GM10248 (cell line): Measurements from ENCODE around the gene LYPD1.

Experiments
- CTCF ChIA-PET: fragments of 300-600 bp; sonication (Branson Sonifier 250); formaldehyde crosslinking; extraction: SDS; loops from one replicate; lab custom pipeline; 2021; ENCODE audit warnings: antibody characterized with exemption; lab: Yijun Ruan, JAX
- POLR2A ChIA-PET: fragments of 350-650 bp; sonication (Branson Sonifier 250); formaldehyde crosslinking; extraction: SDS; loops from one replicate; lab custom pipeline; 2020; ENCODE audit warnings: antibody characterized with exemption; lab: Yijun Ruan, JAX
- DNase-seq: peaks from one replicate; pipeline ENCODE4 v3.0.0; 2012; ENCODE audit errors: extremely low spot score
- TF ChIP-seq, protein P1 (sequence below): IDR thresholded peaks from 2 replicates; pipeline ENCODE4 v1.5.1; 2012; ENCODE audit warnings: mild to moderate bottlenecking, low read depth; ENCODE audit errors: extremely low read depth, missing control alignments, control extremely low read depth

The LYPD1 gene

DNA sequence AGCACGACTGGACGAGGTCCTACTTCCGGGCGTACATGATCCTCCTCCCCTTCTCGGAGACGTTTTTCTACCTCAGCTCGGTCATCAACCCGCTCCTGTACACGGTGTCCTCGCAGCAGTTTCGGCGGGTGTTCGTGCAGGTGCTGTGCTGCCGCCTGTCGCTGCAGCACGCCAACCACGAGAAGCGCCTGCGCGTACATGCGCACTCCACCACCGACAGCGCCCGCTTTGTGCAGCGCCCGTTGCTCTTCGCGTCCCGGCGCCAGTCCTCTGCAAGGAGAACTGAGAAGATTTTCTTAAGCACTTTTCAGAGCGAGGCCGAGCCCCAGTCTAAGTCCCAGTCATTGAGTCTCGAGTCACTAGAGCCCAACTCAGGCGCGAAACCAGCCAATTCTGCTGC is 24.8 kb downstream of the LYPD1 start:
- TF ChIP-seq, protein P1, sequence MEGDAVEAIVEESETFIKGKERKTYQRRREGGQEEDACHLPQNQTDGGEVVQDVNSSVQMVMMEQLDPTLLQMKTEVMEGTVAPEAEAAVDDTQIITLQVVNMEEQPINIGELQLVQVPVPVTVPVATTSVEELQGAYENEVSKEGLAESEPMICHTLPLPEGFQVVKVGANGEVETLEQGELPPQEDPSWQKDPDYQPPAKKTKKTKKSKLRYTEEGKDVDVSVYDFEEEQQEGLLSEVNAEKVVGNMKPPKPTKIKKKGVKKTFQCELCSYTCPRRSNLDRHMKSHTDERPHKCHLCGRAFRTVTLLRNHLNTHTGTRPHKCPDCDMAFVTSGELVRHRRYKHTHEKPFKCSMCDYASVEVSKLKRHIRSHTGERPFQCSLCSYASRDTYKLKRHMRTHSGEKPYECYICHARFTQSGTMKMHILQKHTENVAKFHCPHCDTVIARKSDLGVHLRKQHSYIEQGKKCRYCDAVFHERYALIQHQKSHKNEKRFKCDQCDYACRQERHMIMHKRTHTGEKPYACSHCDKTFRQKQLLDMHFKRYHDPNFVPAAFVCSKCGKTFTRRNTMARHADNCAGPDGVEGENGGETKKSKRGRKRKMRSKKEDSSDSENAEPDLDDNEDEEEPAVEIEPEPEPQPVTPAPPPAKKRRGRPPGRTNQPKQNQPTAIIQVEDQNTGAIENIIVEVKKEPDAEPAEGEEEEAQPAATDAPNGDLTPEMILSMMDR: no peak
- CTCF ChIA-PET: interaction anchor here (2.1 kb wide), 1 partner anchor 8 kb away, joined by 7 read pairs; no protein-coding TSS in a partner anchor
- POLR2A ChIA-PET: no interaction called here
- DNase-seq: no peak

DNA sequence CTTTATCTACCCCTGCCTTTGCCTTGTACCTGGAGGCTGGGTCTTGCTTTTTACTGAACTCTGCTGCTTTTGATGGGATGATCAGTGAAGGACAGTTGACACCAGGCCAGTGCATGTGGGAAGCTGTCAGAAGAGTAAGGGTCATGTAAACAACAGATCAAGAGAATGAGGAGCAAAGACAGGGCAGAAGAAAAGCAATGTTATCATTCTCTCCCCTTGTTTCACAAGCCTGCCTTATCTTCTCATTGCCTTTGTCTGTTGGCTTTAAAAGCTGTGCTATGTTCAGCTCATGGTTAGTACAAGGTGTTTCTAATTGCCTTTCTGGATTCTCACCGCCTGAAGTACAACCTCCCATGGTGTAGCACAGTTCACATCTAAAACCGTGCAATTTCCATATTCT is 27.6 kb downstream of the LYPD1 start:
- TF ChIP-seq, protein P1: no peak
- ChIA-PET CTCF (no interaction called here), POLR2A (no interaction called here)
- no peak for DNase-seq

DNA sequence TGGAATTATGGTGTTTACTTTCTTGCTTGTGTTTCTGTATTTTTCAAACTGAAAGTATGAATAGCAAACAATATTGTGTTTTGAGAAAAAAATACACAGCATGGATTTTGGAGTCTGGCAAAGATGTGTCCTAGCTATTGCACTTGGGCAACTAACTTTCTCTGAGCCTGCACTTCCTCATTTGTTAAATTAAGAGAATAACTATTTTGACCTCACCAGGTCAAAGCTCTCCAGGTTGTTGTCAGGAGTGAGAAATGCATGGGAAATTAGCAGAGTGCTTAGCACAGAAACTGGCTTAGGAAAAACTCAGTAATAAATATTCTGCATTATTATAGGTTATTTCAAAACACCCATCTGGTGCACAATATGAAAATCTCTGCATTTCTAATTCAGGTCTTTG is 28.2 kb downstream of the LYPD1 start:
- ChIA-PET CTCF (no interaction called here), POLR2A (no interaction called here)
- TF ChIP-seq, protein P1: no peak
- no peak for DNase-seq

DNA sequence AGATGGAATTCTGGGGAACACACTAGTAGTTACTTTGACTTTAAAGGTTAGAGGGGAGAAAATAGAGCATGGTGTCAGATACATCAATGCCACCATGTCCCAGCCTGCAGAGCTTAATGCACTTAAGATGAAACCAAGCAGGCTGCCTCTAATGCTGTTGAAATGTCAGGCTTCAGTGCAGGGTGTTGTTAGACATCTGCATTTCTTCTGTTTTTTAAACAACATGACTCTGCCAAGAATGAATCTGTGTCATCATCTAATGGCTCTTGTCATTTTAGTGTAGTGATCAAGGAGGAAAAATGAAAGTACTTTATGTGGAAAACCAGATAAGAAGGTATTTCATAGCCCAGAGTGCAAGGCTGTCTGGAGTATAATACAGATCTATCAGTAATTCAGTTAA is 29.9 kb downstream of the LYPD1 start:
- POLR2A ChIA-PET: no interaction called here
- TF ChIP-seq, protein P1: no peak
- CTCF ChIA-PET: no interaction called here
- DNase-seq: no peak

DNA sequence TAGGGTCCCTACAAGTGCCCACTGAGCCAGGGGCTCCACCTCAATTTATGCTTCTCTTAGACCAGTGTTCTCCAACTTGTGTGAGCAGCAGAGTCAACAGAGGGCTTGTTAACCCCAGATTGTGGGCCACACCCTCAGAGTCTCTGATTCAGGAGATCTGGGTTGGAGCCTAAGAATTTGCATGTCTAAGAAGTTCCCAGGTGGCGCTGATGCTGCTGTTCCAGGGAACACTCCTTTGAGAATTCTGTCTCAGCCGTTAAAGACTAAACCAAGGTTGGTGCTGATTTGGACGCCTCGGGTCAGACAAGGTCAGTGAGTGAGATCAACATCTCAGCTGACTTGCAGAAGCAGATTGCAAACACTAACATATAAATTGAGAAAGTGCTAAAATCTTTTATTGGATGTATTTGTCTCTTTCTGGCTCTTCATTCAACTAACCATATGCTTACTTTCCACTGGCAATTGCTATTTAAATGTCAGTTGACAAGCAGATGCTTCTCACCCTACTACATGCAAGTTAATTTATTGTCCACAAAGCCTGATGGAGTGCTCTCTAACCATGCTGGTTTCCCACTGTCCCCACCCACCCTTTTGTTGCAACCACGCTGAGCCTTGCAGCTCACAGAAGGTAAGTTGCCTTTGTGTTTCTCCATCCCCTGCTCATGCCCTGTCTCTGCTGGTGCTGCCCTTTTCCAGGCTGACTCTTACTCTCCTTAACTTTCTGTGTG is 31.5 kb downstream of the LYPD1 start:
- no peak for DNase-seq
- POLR2A ChIA-PET: no interaction called here
- CTCF ChIA-PET: interaction anchor here (1.1 kb wide), 1 partner anchor 20 kb away, joined by 3 read pairs; no protein-coding TSS in a partner anchor
- TF ChIP-seq, protein P1: no peak

DNA sequence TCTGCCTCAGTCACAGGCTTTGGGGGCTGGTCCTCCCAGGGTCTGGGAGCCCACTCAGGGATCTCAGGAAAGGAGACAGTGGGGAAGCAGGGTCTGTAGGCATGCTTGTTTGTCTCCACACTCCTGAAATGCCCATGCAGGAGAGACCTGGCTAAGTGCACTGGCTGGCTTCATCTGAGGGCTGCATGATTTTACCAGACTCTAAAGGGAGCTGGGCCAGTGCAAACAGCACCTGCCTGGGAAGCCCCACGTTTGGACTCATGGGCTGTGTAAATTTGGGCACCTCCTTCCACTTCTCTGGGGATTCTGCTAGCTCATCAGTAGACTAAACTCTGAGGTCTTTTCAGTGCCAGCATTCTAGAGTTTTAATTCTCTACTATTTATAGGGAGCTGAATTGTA is 33.7 kb downstream of the LYPD1 start:
- CTCF ChIA-PET: interaction anchor here (1.2 to 3.0 kb wide), 7 partner anchors 9 to 1144 kb away, joined by 3 to 8 read pairs (median 4); no protein-coding TSS in a partner anchor
- DNase-seq: no peak
- TF ChIP-seq, protein P1: no peak
- POLR2A ChIA-PET: no interaction called here

DNA sequence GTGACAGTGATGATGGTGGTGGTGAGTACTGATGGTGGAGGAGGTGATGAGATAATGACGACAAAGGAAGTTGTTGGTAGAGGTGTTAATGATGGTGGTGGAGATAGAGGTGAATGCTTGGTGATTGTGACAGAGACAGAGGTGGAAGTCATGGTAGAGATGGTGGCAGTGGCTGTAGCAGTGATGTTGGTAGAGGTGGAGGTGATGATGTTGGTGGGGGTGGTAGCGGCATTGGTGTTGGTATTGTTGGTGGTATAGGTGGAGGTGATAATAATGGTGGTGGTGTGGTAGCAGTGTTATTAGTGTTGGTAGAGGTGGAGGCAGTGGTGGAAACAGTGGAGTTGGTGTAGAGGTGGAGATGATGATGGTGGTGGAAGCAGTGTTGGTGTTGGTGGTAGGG is 36.4 kb downstream of the LYPD1 start:
- POLR2A ChIA-PET: no interaction called here
- TF ChIP-seq, protein P1: no peak
- CTCF ChIA-PET: no interaction called here
- DNase-seq: no peak
